ENCODE measurements around the gene GZF1. TPM values are rescaled to one million over a fixed set of nuclear protein-coding genes. Genes with fewer than 3 reads are reported as not detected.

Gene GZF1
- total and polyA plus RNA-seq, 2 donors (not counting 1 experiment from before 2014, with no cell fraction given): 12.5 to 49.0 TPM

DNA sequence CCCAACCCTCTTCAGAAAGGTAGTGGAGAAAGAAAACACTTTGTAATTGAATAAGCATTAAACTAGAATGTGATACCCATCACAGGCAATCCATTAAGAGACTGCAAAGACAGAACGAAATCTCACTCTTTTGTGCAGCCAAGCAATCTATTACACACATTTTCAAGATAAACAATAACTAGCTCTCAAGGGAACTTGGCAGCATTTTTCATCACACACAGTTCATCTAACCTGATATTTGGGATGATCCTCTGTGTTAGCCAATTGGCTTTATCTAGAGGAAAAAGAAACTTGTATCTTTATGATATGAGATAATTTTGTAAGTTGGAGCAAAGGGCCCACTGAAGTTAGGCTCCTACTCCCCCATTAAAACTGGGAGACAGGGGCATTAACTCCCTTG, 1.5 kb upstream of the GZF1 start:
- intact Hi-C loops (cut with micrococcal nuclease): loop anchor here (5.0 kb wide), 1 partner anchor 1697 kb away; the partner anchor contains the start of gene ACSS1
- POLR2A ChIA-PET: interaction anchor here (3.0 kb wide), 2 partner anchors 10 kb away, joined by 26 to 30 read pairs; partner anchors contain the start of gene NXT1
- Mint-ChIP-seq H3K4me3 (peak overlapping the region; percentile 91), H3K4me1 (peaks cover 53% of the 10 kb centered on the region), H3K27me3 (no peaks in the 10 kb centered on the region), H3K27ac (peak overlapping the region; percentile 99), H3K9me3 (ENCODE audit: insufficient read depth) (no peaks in the 10 kb centered on the region)
- Histone ChIP-seq H3K4me1 (ENCODE audit: control insufficient read depth in 2 of 2, insufficient read depth in 2 of 2, low read length in 2 of 2) (peaks cover 29 to 43% of the 10 kb centered on the region in 2 donors), H3K4me3 (ENCODE audit: control extremely low read depth in 1 of 5, extremely low read depth in 1 of 5, insufficient read depth in 1 of 5, low read depth in 2 of 5, low read length in 4 of 5) (no peak overlapping the region), H3K9ac (ENCODE audit: low read length) (peak overlapping the region; percentile 83), H4K20me1 (ENCODE audit: control insufficient read depth, insufficient read depth, low read length, poor library complexity, severe bottlenecking) (no peaks in the 10 kb centered on the region), H3K79me2 (ENCODE audit: control insufficient read depth, insufficient read depth, low read length) (peaks cover 44% of the 10 kb centered on the region), H3K27me3 (replicated peaks in 1 of 4; ENCODE audit: control extremely low read depth in 1 of 4, control insufficient read depth in 3 of 4, insufficient read depth in 4 of 4, low read length in 3 of 4) (no peaks in the 10 kb centered on the region), H3K4me2 (replicated peaks; ENCODE audit: low read depth, low read length, poor library complexity, severe bottlenecking) (peak overlapping the region; percentile 87), H3K27ac (ENCODE audit: low read length in 2 of 2) (peak overlapping the region in 1 of 2 donors; percentile 96), H2AFZ (ENCODE audit: insufficient read depth, low read depth, low read length, poor library complexity, severe bottlenecking) (no peak overlapping the region), H3K9me3 (ENCODE audit: control extremely low read depth in 1 of 3, control insufficient read depth in 2 of 3, insufficient read depth in 1 of 3, low read length in 2 of 3) (no peaks in the 10 kb centered on the region), H3K36me3 (replicated peaks in 1 of 2; ENCODE audit: control extremely low read depth in 1 of 2, control insufficient read depth in 1 of 2, extremely low read depth in 1 of 2, insufficient read depth in 2 of 2, low read length in 1 of 2) (peaks cover 0 to 12% of the 10 kb centered on the region in 2 experiments)
- 100% methylated on average over 1 of the region's 1 CpG for WGBS (ENCODE audit: insufficient coverage)
- DNase-seq (no peak), ATAC-seq (ENCODE audit: low read depth) (no peak)
- CTCF ChIA-PET: interaction anchor here (1.3 to 2.5 kb wide), 2 partner anchors 11 to 61 kb away, joined by 4 to 12 read pairs; partner anchors contain the start of genes NAPB and NXT1
- TF ChIP-seq, protein P1, sequence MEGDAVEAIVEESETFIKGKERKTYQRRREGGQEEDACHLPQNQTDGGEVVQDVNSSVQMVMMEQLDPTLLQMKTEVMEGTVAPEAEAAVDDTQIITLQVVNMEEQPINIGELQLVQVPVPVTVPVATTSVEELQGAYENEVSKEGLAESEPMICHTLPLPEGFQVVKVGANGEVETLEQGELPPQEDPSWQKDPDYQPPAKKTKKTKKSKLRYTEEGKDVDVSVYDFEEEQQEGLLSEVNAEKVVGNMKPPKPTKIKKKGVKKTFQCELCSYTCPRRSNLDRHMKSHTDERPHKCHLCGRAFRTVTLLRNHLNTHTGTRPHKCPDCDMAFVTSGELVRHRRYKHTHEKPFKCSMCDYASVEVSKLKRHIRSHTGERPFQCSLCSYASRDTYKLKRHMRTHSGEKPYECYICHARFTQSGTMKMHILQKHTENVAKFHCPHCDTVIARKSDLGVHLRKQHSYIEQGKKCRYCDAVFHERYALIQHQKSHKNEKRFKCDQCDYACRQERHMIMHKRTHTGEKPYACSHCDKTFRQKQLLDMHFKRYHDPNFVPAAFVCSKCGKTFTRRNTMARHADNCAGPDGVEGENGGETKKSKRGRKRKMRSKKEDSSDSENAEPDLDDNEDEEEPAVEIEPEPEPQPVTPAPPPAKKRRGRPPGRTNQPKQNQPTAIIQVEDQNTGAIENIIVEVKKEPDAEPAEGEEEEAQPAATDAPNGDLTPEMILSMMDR (IDR thresholded peaks at IDR 0.05): no peak
- TF ChIP-seq EZH2 (IDR thresholded peaks at IDR 0.05; ENCODE audit: borderline replicate concordance, insufficient read depth, low read depth, low read length, poor library complexity, severe bottlenecking): no peak

DNA sequence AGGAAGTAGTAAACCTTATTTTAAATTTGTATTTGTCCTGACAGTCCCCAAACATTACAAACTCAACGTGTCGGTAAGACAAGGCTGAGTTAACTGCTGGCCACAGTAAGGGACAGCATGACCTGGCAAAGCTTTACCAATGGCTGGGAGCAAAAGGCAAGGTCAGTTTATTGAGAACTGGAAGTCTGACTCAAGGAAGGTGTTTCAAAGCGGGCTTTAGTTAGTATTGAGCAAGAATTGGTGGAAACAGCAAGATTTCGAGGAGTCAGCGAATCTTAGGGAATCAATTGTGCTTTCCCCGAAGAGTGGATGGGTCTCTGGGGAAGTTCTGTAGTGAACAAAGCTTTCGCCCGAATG, 885 bp upstream of the GZF1 start:
- Histone ChIP-seq H3K9ac (ENCODE audit: low read length) (peak overlapping the region; percentile 83), H3K27me3 (replicated peaks in 1 of 4; ENCODE audit: control extremely low read depth in 1 of 4, control insufficient read depth in 3 of 4, insufficient read depth in 4 of 4, low read length in 3 of 4) (no peaks in the 10 kb centered on the region), H3K27ac (ENCODE audit: low read length in 2 of 2) (peak overlapping the region; percentile 96 to 99), H3K4me3 (ENCODE audit: control extremely low read depth in 1 of 5, extremely low read depth in 1 of 5, insufficient read depth in 1 of 5, low read depth in 2 of 5, low read length in 4 of 5) (peak overlapping the region; percentile 74 to 97 (median 82)), H3K4me1 (ENCODE audit: control insufficient read depth in 2 of 2, insufficient read depth in 2 of 2, low read length in 2 of 2) (peaks cover 33 to 49% of the 10 kb centered on the region in 2 donors), H3K36me3 (replicated peaks in 1 of 2; ENCODE audit: control extremely low read depth in 1 of 2, control insufficient read depth in 1 of 2, extremely low read depth in 1 of 2, insufficient read depth in 2 of 2, low read length in 1 of 2) (peaks cover 0 to 13% of the 10 kb centered on the region in 2 experiments), H2AFZ (ENCODE audit: insufficient read depth, low read depth, low read length, poor library complexity, severe bottlenecking) (peak overlapping the region; percentile 83), H3K9me3 (ENCODE audit: control extremely low read depth in 1 of 3, control insufficient read depth in 2 of 3, insufficient read depth in 1 of 3, low read length in 2 of 3) (no peaks in the 10 kb centered on the region), H3K79me2 (ENCODE audit: control insufficient read depth, insufficient read depth, low read length) (peaks cover 44% of the 10 kb centered on the region), H3K4me2 (replicated peaks; ENCODE audit: low read depth, low read length, poor library complexity, severe bottlenecking) (peak overlapping the region; percentile 87), H4K20me1 (ENCODE audit: control insufficient read depth, insufficient read depth, low read length, poor library complexity, severe bottlenecking) (peaks cover under 1% of the 10 kb centered on the region)
- 6% methylated on average over 6 of the region's 8 CpGs for WGBS (ENCODE audit: insufficient coverage)
- intact Hi-C loops (cut with micrococcal nuclease): loop anchor here (5.0 kb wide), 1 partner anchor 1696 kb away; the partner anchor contains the start of gene ACSS1
- TF ChIP-seq, protein P1 (IDR thresholded peaks at IDR 0.05): no peak
- no peak for TF ChIP-seq EZH2 (IDR thresholded peaks at IDR 0.05; ENCODE audit: borderline replicate concordance, insufficient read depth, low read depth, low read length, poor library complexity, severe bottlenecking)
- DNase-seq (no peak), ATAC-seq (ENCODE audit: low read depth) (no peak)
- ChIA-PET POLR2A (interaction anchor here (3.0 kb wide), 1 partner anchor 11 kb away, joined by 30 read pairs; the partner anchor contains the start of gene NXT1), CTCF (interaction anchor here (1.1 to 2.5 kb wide), 2 partner anchors 8 to 11 kb away, joined by 4 to 12 read pairs; partner anchors contain the start of gene NXT1)
- peak overlapping the region; percentile 91 for H3K4me3 Mint-ChIP-seq
- no peaks in the 10 kb centered on the region for H3K9me3 Mint-ChIP-seq (ENCODE audit: insufficient read depth)
- no peaks in the 10 kb centered on the region for H3K27me3 Mint-ChIP-seq
- H3K4me1 Mint-ChIP-seq: peaks cover 56% of the 10 kb centered on the region
- peak overlapping the region; percentile 99 for H3K27ac Mint-ChIP-seq
